ENCODE data around the gene ETS2. TPM values are rescaled to one million over a fixed set of nuclear protein-coding genes. Genes with fewer than 3 reads are reported as not detected.
"Not testable (repeated sequence)": the region's sequence is repeated elsewhere in the genome, so short reads cannot be mapped to it uniquely, and the experiment has no call there.

Gene ETS2
- total RNA-seq, 2 experiments from 2014 or later: 17.0 to 20.1 TPM

GRCh38 chr21:38837806-38838461 is 32.2 kb downstream of the ETS2 start:
- Mint-ChIP-seq H3K27ac (no peak overlapping the region), H3K27me3 (ENCODE audit: low read depth) (no peaks in the 10 kb centered on the region), H3K4me3 (no peak overlapping the region), H3K4me1 (ENCODE audit: low read depth) (no peaks in the 10 kb centered on the region), H3K36me3 (ENCODE audit: low read depth) (no peaks in the 10 kb centered on the region), H3K9me3 (ENCODE audit: insufficient read depth) (no peaks in the 10 kb centered on the region)
- no peak for DNase-seq
- ChIA-PET CTCF (no interaction called here), POLR2A (no interaction called here)
- ATAC-seq: no peak

- H3K4me3 Mint-ChIP-seq: no peak overlapping the region
- CTCF ChIA-PET: no interaction called here
- DNase-seq: no peak
- no peaks in the 10 kb centered on the region for H3K27me3 Mint-ChIP-seq (ENCODE audit: low read depth)
- no peak overlapping the region for H3K27ac Mint-ChIP-seq
- no peaks in the 10 kb centered on the region for H3K9me3 Mint-ChIP-seq (ENCODE audit: insufficient read depth)
- H3K36me3 Mint-ChIP-seq (ENCODE audit: low read depth): no peaks in the 10 kb centered on the region
- ATAC-seq: no peak
- POLR2A ChIA-PET: no interaction called here
- no peaks in the 10 kb centered on the region for H3K4me1 Mint-ChIP-seq (ENCODE audit: low read depth)
Measured at GRCh38 chr21:38838598-38839327, 33.0 kb downstream of the ETS2 start.

GRCh38 chr21:38839328-38840286 is 33.9 kb downstream of the ETS2 start:
- ChIA-PET POLR2A (no interaction called here), CTCF (no interaction called here)
- no peaks in the 10 kb centered on the region for H3K4me1 Mint-ChIP-seq (ENCODE audit: low read depth)
- no peak overlapping the region for H3K27ac Mint-ChIP-seq
- H3K36me3 Mint-ChIP-seq (ENCODE audit: low read depth): no peaks in the 10 kb centered on the region
- DNase-seq (no peak), ATAC-seq (no peak)
- no peaks in the 10 kb centered on the region for H3K27me3 Mint-ChIP-seq (ENCODE audit: low read depth)
- no peak overlapping the region for H3K4me3 Mint-ChIP-seq
- no peaks in the 10 kb centered on the region for H3K9me3 Mint-ChIP-seq (ENCODE audit: insufficient read depth)

GRCh38 chr21:38840456-38841300 is 34.9 kb downstream of the ETS2 start:
- H3K27ac Mint-ChIP-seq: no peak overlapping the region
- no peaks in the 10 kb centered on the region for H3K9me3 Mint-ChIP-seq (ENCODE audit: insufficient read depth)
- H3K36me3 Mint-ChIP-seq (ENCODE audit: low read depth): no peaks in the 10 kb centered on the region
- H3K27me3 Mint-ChIP-seq (ENCODE audit: low read depth): no peaks in the 10 kb centered on the region
- no peak for ATAC-seq
- no peaks in the 10 kb centered on the region for H3K4me1 Mint-ChIP-seq (ENCODE audit: low read depth)
- no peak overlapping the region for H3K4me3 Mint-ChIP-seq
- DNase-seq: no peak
- ChIA-PET CTCF (no interaction called here), POLR2A (no interaction called here)

- ATAC-seq: no peak
Measured at GRCh38 chr21:38841472-38841871, 35.7 kb downstream of the ETS2 start.

GRCh38 chr21:38842079-38842478 is 36.4 kb downstream of the ETS2 start:
- Mint-ChIP-seq H3K4me1 (ENCODE audit: low read depth) (no peaks in the 10 kb centered on the region), H3K27me3 (ENCODE audit: low read depth) (no peaks in the 10 kb centered on the region), H3K27ac (no peak overlapping the region), H3K9me3 (ENCODE audit: insufficient read depth) (no peaks in the 10 kb centered on the region), H3K4me3 (no peak overlapping the region), H3K36me3 (ENCODE audit: low read depth) (no peaks in the 10 kb centered on the region)
- ChIA-PET CTCF (no interaction called here), POLR2A (no interaction called here)
- no peak for DNase-seq
- no peak for ATAC-seq

More at GRCh38 chr21:38841472-38841871, 35.7 kb downstream of the ETS2 start:
- H3K4me3 Mint-ChIP-seq: no peak overlapping the region
- no peaks in the 10 kb centered on the region for H3K4me1 Mint-ChIP-seq (ENCODE audit: low read depth)
- CTCF ChIA-PET: no interaction called here
- POLR2A ChIA-PET: no interaction called here
- H3K27ac Mint-ChIP-seq: no peak overlapping the region
- H3K36me3 Mint-ChIP-seq (ENCODE audit: low read depth): no peaks in the 10 kb centered on the region
- H3K9me3 Mint-ChIP-seq (ENCODE audit: insufficient read depth): no peaks in the 10 kb centered on the region
- peak; percentile 13 for DNase-seq
- no peaks in the 10 kb centered on the region for H3K27me3 Mint-ChIP-seq (ENCODE audit: low read depth)

- ChIA-PET CTCF (no interaction called here), POLR2A (no interaction called here)
- Mint-ChIP-seq H3K4me1 (ENCODE audit: low read depth) (no peaks in the 10 kb centered on the region), H3K27me3 (ENCODE audit: low read depth) (no peaks in the 10 kb centered on the region), H3K27ac (no peak overlapping the region), H3K36me3 (ENCODE audit: low read depth) (no peaks in the 10 kb centered on the region), H3K9me3 (ENCODE audit: insufficient read depth) (no peaks in the 10 kb centered on the region), H3K4me3 (no peak overlapping the region)
- ATAC-seq (no peak), DNase-seq (no peak)
Measured at GRCh38 chr21:38843379-38843778, 37.6 kb downstream of the ETS2 start.

- POLR2A ChIA-PET: no interaction called here
- H3K4me1 Mint-ChIP-seq (ENCODE audit: low read depth): no peaks in the 10 kb centered on the region
- no peak for DNase-seq
- no peaks in the 10 kb centered on the region for H3K9me3 Mint-ChIP-seq (ENCODE audit: insufficient read depth)
- CTCF ChIA-PET: no interaction called here
- no peaks in the 10 kb centered on the region for H3K36me3 Mint-ChIP-seq (ENCODE audit: low read depth)
- H3K27ac Mint-ChIP-seq: no peak overlapping the region
- no peak overlapping the region for H3K4me3 Mint-ChIP-seq
- no peak for ATAC-seq
- no peaks in the 10 kb centered on the region for H3K27me3 Mint-ChIP-seq (ENCODE audit: low read depth)
Measured at GRCh38 chr21:38843806-38844503, 38.2 kb downstream of the ETS2 start.

GRCh38 chr21:38845374-38845773 is 39.6 kb downstream of the ETS2 start:
- H3K27me3 Mint-ChIP-seq (ENCODE audit: low read depth); POLR2A ChIA-PET; DNase-seq; H3K4me1 Mint-ChIP-seq (ENCODE audit: low read depth); H3K36me3 Mint-ChIP-seq (ENCODE audit: low read depth); ATAC-seq; CTCF ChIA-PET; H3K4me3 Mint-ChIP-seq; H3K9me3 Mint-ChIP-seq (ENCODE audit: insufficient read depth); H3K27ac Mint-ChIP-seq: not testable (repeated sequence)

- DNase-seq: no peak
- ChIA-PET POLR2A (no interaction called here), CTCF (no interaction called here)
- Mint-ChIP-seq H3K36me3 (ENCODE audit: low read depth) (no peaks in the 10 kb centered on the region), H3K27ac (no peak overlapping the region), H3K4me1 (ENCODE audit: low read depth) (no peaks in the 10 kb centered on the region), H3K4me3 (no peak overlapping the region), H3K9me3 (ENCODE audit: insufficient read depth) (no peaks in the 10 kb centered on the region), H3K27me3 (ENCODE audit: low read depth) (no peaks in the 10 kb centered on the region)
- ATAC-seq: no peak
Measured at GRCh38 chr21:38847556-38847955, 41.8 kb downstream of the ETS2 start.

GRCh38 chr21:38848187-38848609 is 42.5 kb downstream of the ETS2 start:
- Mint-ChIP-seq H3K27me3 (ENCODE audit: low read depth) (no peaks in the 10 kb centered on the region), H3K36me3 (ENCODE audit: low read depth) (no peaks in the 10 kb centered on the region), H3K4me1 (ENCODE audit: low read depth) (no peaks in the 10 kb centered on the region), H3K27ac (no peak overlapping the region), H3K4me3 (no peak overlapping the region), H3K9me3 (ENCODE audit: insufficient read depth) (no peaks in the 10 kb centered on the region)
- no peak for ATAC-seq
- CTCF ChIA-PET: no interaction called here
- no peak for DNase-seq
- POLR2A ChIA-PET: no interaction called here
